Fibroblast of villous mesenchyme (primary cell): ENCODE results near the gene PRIMA1. TPM values are rescaled to one million over a fixed set of nuclear protein-coding genes. Genes with fewer than 3 reads are reported as not detected.

Source experiments
- DNase-seq: peaks from one replicate; pipeline ENCODE4 v3.0.0-alpha.2; 2010; ENCODE audit warnings: low read depth
- H3K4me3 ChIP-seq: 2 replicates; pipeline ENCODE4 v1.5.1; 2011; ENCODE audit warnings: low read depth, mild to moderate bottlenecking, low read length
- CTCF ChIP-seq: IDR thresholded peaks from 2 replicates; pipeline ENCODE4 v1.5.1; 2012; ENCODE audit warnings: low read depth, mild to moderate bottlenecking, low read length; ENCODE audit not compliant: insufficient read depth
- total RNA-seq: library from RNA; depleted of rRNA; stranded (reverse); fragments of >200 nt; gene quantifications from 2 replicates; pipeline ENCODE4 v1.2.3, GENCODE V29; 2012

PRIMA1 gene
- total RNA-seq, 1 donor: not detected

- TF ChIP-seq CTCF: no peak
- DNase-seq: no peak
- H3K4me3 ChIP-seq: no peak overlapping the region
Observed at GRCh38 chr14:93685121-93685895, 103.0 kb downstream of the PRIMA1 start.

- DNase-seq: no peak
- TF ChIP-seq CTCF: no peak
- no peak overlapping the region for H3K4me3 ChIP-seq
Observed at GRCh38 chr14:93683226-93683625, 105.1 kb downstream of the PRIMA1 start.

- no peak for DNase-seq
- no peak for TF ChIP-seq CTCF
- H3K4me3 ChIP-seq: no peak overlapping the region
Observed at GRCh38 chr14:93682459-93682858, 105.8 kb downstream of the PRIMA1 start.

GRCh38 chr14:93676416-93676958 is 111.8 kb downstream of the PRIMA1 start:
- TF ChIP-seq CTCF: no peak
- H3K4me3 ChIP-seq: no peak overlapping the region
- no peak for DNase-seq

GRCh38 chr14:93675651-93676050 is 112.6 kb downstream of the PRIMA1 start:
- TF ChIP-seq CTCF: no peak
- no peak for DNase-seq
- H3K4me3 ChIP-seq: no peak overlapping the region

- DNase-seq: no peak
- no peak for TF ChIP-seq CTCF
- no peak overlapping the region for H3K4me3 ChIP-seq
Observed at GRCh38 chr14:93674343-93674742, 113.9 kb downstream of the PRIMA1 start.
